T follicular helper cell (primary cell): ENCODE data around the gene AMZ1.
"Not testable (repeated sequence)": the region's sequence is repeated elsewhere in the genome, so short reads cannot be mapped to it uniquely, and the experiment has no call there.

ENCODE experiments used
- DNase-seq: peaks from one replicate; pipeline ENCODE4 v3.0.0-alpha.2; 2020; ENCODE audit warnings: low read depth

AMZ1 gene

GRCh38 chr7:2727206-2727605 lies 39.2 kb downstream of the AMZ1 start:
- DNase-seq, result not testable (repeated sequence)

- DNase-seq, result no peak
These were observed 40.5 kb downstream of the AMZ1 start for GRCh38 chr7:2728316-2729030.

GRCh38 chr7:2729031-2729892 lies 41.3 kb downstream of the AMZ1 start:
- no peak for DNase-seq

GRCh38 chr7:2729893-2730716 lies 42.1 kb downstream of the AMZ1 start:
- no peak for DNase-seq

DNA sequence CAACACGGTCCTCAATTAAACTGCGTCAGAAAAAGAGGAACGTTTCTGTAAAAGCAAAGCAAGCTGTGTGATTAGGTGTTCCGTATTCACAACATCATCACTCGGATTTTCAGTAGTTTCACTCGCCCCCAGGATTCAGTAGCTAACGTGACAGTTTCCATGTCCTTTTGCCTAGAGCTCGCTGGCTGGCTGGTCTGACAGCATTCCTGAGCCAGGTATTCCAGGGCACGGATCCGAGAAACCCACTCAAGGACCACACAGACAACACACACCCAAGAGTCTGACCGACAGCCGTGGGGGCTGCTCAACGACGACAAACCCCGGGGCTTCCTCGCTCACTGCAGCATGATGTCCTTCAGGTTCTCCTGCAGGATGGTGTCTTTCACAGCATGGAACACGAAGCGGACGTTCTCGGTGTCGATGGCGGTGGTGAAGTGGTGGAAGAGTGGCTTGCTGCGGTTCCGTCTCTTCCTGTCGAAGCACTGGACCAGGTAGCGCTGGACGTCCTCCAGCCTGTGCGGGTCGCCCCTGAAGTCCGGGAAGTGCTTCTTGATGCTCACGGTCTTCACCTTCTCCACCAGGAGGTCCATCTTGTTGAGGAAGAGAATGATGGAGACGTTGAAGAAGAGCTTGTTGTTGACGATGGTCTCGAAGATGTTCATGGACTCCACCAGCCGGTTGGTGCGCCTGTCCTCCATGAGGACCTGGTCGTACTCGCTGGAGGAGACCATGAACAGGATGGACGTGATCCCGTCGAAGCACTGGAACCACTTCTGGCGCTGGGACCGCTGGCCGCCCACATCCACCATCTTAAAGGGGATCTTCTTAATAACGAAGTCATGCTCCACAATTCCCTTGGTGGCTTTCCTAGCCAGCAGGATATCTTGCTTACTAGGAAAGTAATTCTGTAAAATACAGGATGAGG lies 43.1 kb downstream of the AMZ1 start:
- no peak for DNase-seq

- DNase-seq, result no peak
These were observed 44.4 kb downstream of the AMZ1 start for GRCh38 chr7:2732388-2732787.

GRCh38 chr7:2732959-2733584 lies 45.1 kb downstream of the AMZ1 start:
- no peak for DNase-seq

DNA sequence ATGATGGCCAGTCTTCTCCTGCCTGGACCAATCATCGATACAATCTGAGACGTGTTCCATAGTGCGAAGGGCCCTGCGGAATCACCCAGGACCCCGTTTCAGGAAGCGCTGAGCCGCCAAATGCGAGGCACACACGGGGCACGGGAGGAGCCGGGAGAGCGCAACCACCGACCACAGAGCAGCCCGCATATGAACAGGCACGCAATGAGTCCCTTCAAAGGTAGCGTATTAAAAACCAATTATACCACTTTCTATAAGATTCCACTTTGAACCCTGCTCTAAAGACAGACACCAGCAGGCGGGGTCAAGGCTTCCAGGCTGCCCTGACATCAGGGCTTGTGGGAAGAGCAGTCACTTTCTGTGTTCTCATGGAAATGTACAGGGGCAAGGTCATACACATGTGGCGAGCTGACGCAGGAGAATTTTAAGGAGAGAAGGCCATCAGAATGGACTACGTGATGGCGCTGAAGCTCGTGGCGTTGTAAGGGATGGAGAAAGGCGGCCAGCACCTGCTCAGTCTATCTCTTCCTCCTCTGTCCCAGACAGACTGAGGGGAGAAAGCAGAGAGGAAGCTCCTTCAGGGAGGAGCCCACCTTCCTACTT lies 46.2 kb downstream of the AMZ1 start:
- no peak for DNase-seq

- DNase-seq, result no peak
These were observed 47.0 kb downstream of the AMZ1 start for GRCh38 chr7:2734751-2735571.

DNA sequence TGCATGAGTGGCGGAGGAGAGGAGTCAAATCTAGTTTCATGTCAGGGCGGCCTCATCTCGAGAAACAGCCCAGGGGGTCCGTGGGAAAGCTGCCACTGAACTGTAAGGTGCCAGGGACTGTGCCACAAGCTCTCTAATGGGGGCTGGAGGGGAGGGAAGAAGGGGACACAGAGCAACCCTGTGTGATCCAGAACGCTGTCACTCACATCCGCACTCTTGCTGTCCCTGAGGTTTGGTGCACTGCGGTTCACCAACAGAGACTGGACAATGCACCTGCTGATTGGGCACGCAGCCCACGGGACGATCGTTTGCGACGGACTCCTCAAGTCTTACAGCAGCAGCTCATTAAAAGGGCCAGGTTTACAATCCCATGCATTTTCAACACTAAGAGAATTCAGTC lies 47.7 kb downstream of the AMZ1 start:
- no peak for DNase-seq

- no peak for DNase-seq
These were observed 48.5 kb downstream of the AMZ1 start for GRCh38 chr7:2736411-2736914.

DNA sequence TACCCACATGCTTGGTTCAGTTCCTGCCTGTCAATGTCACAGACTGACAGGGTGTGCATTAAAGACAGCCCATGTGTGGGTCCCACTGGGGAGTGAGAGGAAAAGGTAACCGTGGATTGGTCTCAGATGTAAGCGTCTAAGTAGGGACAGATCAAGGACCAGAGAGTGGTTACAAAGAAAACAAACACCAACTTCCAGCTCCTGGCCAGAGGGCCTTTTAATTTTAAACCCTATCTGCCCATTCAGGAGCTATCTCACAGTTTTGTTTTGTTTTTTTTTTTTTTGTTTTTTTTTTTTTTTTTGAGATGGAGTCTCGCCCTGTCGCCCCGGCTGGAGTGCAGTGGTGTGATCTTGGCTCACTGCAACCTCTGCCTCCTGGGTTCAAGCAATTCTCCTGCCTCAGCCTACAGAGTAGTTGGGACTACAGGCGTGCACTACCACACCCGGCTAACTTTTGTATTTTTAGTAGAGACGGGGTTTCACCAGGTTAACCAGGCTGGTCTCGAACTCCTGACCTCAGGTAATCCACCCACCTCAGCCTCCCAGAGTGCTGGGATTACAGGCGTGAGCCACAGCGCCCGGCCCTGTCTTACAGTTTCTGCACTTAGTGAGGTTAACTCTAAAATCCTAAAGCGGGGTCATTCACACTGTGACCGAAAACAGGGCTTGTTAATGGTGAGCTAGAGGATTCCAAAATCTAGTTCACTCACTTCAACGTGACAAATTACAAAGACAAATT lies 49.2 kb downstream of the AMZ1 start:
- DNase-seq, result not testable (repeated sequence)

DNA sequence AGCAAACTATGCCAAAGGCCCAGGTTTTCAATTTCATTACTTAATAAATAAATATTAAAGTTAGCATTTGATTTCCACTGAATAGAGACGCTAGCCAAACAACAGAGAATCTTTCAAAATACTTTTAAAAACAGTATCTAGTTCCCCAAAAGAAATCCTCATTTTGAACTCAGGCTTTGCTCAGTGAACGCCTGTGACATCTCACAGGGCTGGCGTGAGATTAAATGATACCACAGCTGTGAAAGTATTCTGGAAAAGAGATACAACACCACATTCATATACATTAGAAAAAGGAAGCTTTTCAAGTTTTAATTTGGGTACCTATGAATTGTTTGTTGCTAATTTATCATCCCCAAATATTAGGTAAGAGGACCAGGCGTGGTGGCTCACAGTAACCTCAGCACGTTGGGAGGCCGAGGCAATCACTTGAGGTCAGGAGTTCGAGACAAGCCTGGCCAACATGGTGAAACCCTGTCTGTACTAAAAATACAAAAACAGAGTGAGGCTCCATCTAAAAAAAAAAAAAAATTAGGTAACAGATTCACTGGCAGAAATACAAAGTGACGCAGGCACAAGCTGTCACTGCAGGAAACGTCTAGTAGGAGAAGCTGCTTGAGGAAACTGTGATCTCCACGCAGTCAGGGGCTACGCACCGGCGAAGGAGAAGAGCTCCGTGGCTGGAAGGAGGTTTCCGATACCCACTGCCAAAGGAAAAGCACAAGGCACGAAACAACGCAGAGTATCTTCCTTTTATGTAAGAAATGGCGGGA lies 50.0 kb downstream of the AMZ1 start:
- DNase-seq, result no peak

DNA sequence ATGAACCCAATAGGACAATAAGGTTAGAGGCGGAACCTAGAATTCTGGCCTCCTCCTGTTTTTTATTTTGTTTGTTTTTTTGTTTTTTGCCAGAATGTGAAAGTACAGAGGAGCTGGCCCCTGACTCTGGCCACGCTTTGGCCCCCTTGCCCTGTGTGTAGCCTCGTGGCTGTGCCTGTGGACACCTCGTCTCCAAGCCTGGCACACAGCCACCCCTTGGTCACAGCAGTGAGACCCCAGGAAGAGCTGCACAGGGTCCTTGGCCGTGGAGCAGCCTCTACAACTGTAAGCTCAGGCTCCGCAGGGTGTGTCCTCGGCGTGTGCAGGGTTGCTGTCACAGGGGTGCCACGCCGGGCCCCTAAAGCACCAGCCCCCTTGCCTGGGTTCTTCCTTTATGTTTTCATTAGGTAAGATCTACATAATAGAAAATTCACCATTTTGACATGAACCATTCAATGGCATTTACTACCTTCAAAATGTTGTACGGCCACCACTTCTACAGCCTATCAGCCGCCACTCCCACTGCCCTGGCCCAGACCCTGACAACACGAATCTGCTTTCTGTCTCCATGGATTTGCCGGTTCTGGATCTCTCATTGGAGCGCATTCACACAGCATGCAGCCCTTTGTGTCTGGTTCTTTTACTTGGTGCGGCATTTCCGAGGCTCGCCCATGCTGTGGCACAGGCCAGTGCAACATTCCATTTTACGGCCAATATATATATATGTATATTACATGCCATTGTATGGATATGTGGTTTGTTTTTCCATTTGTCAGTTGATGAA lies 51.0 kb downstream of the AMZ1 start:
- no peak for DNase-seq

- not testable (repeated sequence) for DNase-seq
These were observed 55.7 kb downstream of the AMZ1 start for GRCh38 chr7:2743523-2744185.

- DNase-seq, result not testable (repeated sequence)
These were observed 60.7 kb downstream of the AMZ1 start for GRCh38 chr7:2748684-2749083.
